H1 (cell line): ENCODE data around the gene PPP1R7. TPM values are rescaled to one million over a fixed set of nuclear protein-coding genes. Genes with fewer than 3 reads are reported as not detected.

Experiments
- CTCF ChIA-PET: fragments of 300-600 bp; sonication (Branson Sonifier 250); formaldehyde crosslinking; loops from one replicate; lab custom pipeline; 2021; ENCODE audit not compliant: partially characterized antibody; lab: Charles Lee
- POLR2A ChIA-PET: fragments of 300-600 bp; sonication (Branson Sonifier 250); formaldehyde crosslinking; loops from one replicate; lab custom pipeline; 2021; ENCODE audit warnings: inconsistent platforms; ENCODE audit not compliant: partially characterized antibody; lab: Charles Lee
- DNase-seq, 2 experiments: peaks; one replicate each; pipeline versions ENCODE4 v3.0.0 to v3.0.0-alpha.2; 2010 to 2022; ENCODE audit warnings: low spot score in 2 of 2, low read depth in 1 of 2, mixed read lengths in 1 of 2
- FAIRE-seq: peaks from 2 replicates; lab custom pipeline; 2011; peaks lifted over from hg19 to GRCh38; lab: Jason Lieb, UNC
- H2AFZ ChIP-seq: 2 replicates; pipeline ENCODE4 v1.8.1; 2012; ENCODE audit warnings: low read length, inconsistent platforms
- H2AK5ac ChIP-seq: 2 replicates; pipeline ENCODE4 v1.6.1; 2013; ENCODE audit warnings: low read depth, low read length
- H2BK120ac ChIP-seq: replicated peaks from 2 replicates; pipeline ENCODE3; 2013; ENCODE audit warnings: low read depth, low read length, inconsistent platforms
- H2BK12ac ChIP-seq: 2 replicates; pipeline ENCODE4 v1.6.1; 2013; ENCODE audit warnings: low read depth, low read length
- H2BK15ac ChIP-seq: 2 replicates; pipeline ENCODE4 v1.6.1; 2013; ENCODE audit warnings: low read length
- H2BK20ac ChIP-seq: 2 replicates; pipeline ENCODE4 v1.6.1; 2013; ENCODE audit warnings: low read length
- H2BK5ac ChIP-seq: 2 replicates; pipeline ENCODE4 v1.6.1; 2013; ENCODE audit warnings: low read depth, low read length
- H3K14ac ChIP-seq: 2 replicates; pipeline ENCODE4 v1.6.1; 2013; ENCODE audit warnings: inconsistent platforms; ENCODE audit not compliant: insufficient read length
- H3K18ac ChIP-seq: 2 replicates; pipeline ENCODE4 v1.6.1; 2013; ENCODE audit warnings: low read length; ENCODE audit errors: extremely low read depth
- H3K23ac ChIP-seq: 2 replicates; pipeline ENCODE4 v1.6.1; 2013; ENCODE audit warnings: inconsistent platforms; ENCODE audit not compliant: insufficient read length
- H3K23me2 ChIP-seq: 2 replicates; pipeline ENCODE4 v1.6.1; 2013; ENCODE audit warnings: low read depth, low read length
- H3K27ac ChIP-seq: 2 replicates; pipeline ENCODE4 v1.6.1; 2011; ENCODE audit warnings: low read depth, low read length, inconsistent platforms
- H3K27me3 ChIP-seq, 4 experiments: replicated peaks in 1 of 4; 1 replicate in 1 of 4; 2 replicates in 3 of 4; pipeline versions ENCODE4 v1.6.1 to v1.8.1; 2011 to 2013; ENCODE audit warnings: low read length in 3 of 4, mild to moderate bottlenecking in 3 of 4, inconsistent platforms in 2 of 4, mixed read lengths in 2 of 4, moderate library complexity in 1 of 4; ENCODE audit not compliant: control insufficient read depth in 3 of 4, insufficient read depth in 3 of 4; ENCODE audit errors: extremely low read depth in 1 of 4
- H3K36me3 ChIP-seq, 4 experiments: 2 replicates each; pipeline versions ENCODE4 v1.6.1 to v1.8.1; 2011 to 2013; ENCODE audit warnings: mild to moderate bottlenecking in 4 of 4, low read length in 3 of 4, moderate library complexity in 2 of 4, control low read depth in 1 of 4, inconsistent platforms in 1 of 4; ENCODE audit not compliant: insufficient read depth in 4 of 4, control insufficient read depth in 2 of 4
- H3K4ac ChIP-seq: replicated peaks from 2 replicates; pipeline ENCODE3; 2013; ENCODE audit warnings: low read length, low read depth, mixed read lengths, inconsistent platforms; ENCODE audit not compliant: insufficient read length
- H3K4me1 ChIP-seq, 4 experiments: replicated peaks in 1 of 4; 1 replicate in 1 of 4; 2 replicates in 3 of 4; pipeline versions ENCODE4 v1.6.1 to v1.8.1; 2011 to 2013; ENCODE audit warnings: low read length in 3 of 4, inconsistent platforms in 2 of 4, mixed read lengths in 1 of 4; ENCODE audit not compliant: insufficient read depth in 4 of 4, control insufficient read depth in 3 of 4
- H3K4me2 ChIP-seq, 2 experiments: 2 replicates each; pipeline versions ENCODE4 v1.6.1 to v1.8.1; 2011 to 2013; ENCODE audit warnings: low read depth in 2 of 2, low read length in 2 of 2, control low read depth in 1 of 2, inconsistent platforms in 1 of 2, mild to moderate bottlenecking in 1 of 2; ENCODE audit not compliant: insufficient read depth in 1 of 2
- H3K4me3 ChIP-seq, 4 experiments: fragments of 200-600, 300-600 bp in 1 of 4; sonication (generic), shearing (Covaris generic), sonication (Bioruptor Twin) in 1 of 4; 2 replicates each; pipeline versions ENCODE4 v1.5.1 to v1.8.1; 2011 to 2016; ENCODE audit warnings: low read length in 4 of 4, low read depth in 3 of 4, control low read depth in 2 of 4, inconsistent platforms in 2 of 4, mild to moderate bottlenecking in 2 of 4, mixed read lengths in 1 of 4, moderate library complexity in 1 of 4; ENCODE audit not compliant: insufficient read depth in 2 of 4; ENCODE audit errors: extremely low read depth in 1 of 4
- H3K56ac ChIP-seq: replicated peaks from 2 replicates; pipeline ENCODE3; 2013; ENCODE audit warnings: low read depth, mild to moderate bottlenecking, mixed read lengths, low read length, inconsistent platforms; ENCODE audit not compliant: insufficient read length
- H3K79me1 ChIP-seq: 2 replicates; pipeline ENCODE4 v1.6.1; 2013; ENCODE audit warnings: low read depth, low read length, control low read depth
- H3K79me2 ChIP-seq, 2 experiments: 2 replicates each; pipeline versions ENCODE4 v1.6.1 to v1.8.1; 2012 to 2013; ENCODE audit warnings: low read length in 2 of 2, mild to moderate bottlenecking in 2 of 2, inconsistent platforms in 1 of 2; ENCODE audit not compliant: insufficient read depth in 2 of 2, control insufficient read depth in 1 of 2
- H3K9ac ChIP-seq, 4 experiments: replicated peaks in 1 of 4; 1 replicate in 1 of 4; 2 replicates in 3 of 4; pipeline versions ENCODE4 v1.6.1 to v1.8.1; 2011 to 2013; ENCODE audit warnings: low read depth in 3 of 4, low read length in 3 of 4, control low read depth in 2 of 4, mild to moderate bottlenecking in 2 of 4, moderate library complexity in 2 of 4, inconsistent platforms in 1 of 4; ENCODE audit errors: extremely low read depth in 1 of 4
- H3K9me3 ChIP-seq, 2 experiments: 2 replicates each; pipeline versions ENCODE4 v1.6.1 to v1.8.1; 2012 to 2013; ENCODE audit warnings: mild to moderate bottlenecking in 2 of 2, moderate library complexity in 2 of 2, control low read depth in 1 of 2, inconsistent platforms in 1 of 2, low read depth in 1 of 2, low read length in 1 of 2, mixed read lengths in 1 of 2; ENCODE audit not compliant: insufficient read depth in 2 of 2
- H4K20me1 ChIP-seq, 2 experiments: replicated peaks in 1 of 2; 2 replicates each; pipeline versions ENCODE3 to v1.8.1; 2011 to 2013; ENCODE audit warnings: inconsistent platforms in 2 of 2, low read length in 2 of 2, mild to moderate bottlenecking in 1 of 2; ENCODE audit not compliant: insufficient read depth in 2 of 2, control insufficient read depth in 1 of 2
- H4K5ac ChIP-seq: 2 replicates; pipeline ENCODE4 v1.6.1; 2013; ENCODE audit warnings: low read length, low read depth, mixed read lengths, inconsistent platforms; ENCODE audit not compliant: insufficient read length
- H4K8ac ChIP-seq: 2 replicates; pipeline ENCODE4 v1.8.0; 2013; ENCODE audit warnings: mild to moderate bottlenecking, moderate library complexity, low read length, inconsistent platforms; ENCODE audit not compliant: insufficient read depth; ENCODE audit errors: extremely low read depth
- H4K91ac ChIP-seq: replicated peaks from 2 replicates; pipeline ENCODE3; 2013; ENCODE audit warnings: low read length, mixed read lengths, inconsistent platforms; ENCODE audit not compliant: insufficient read length
- CBX8 ChIP-seq: fragments of 300-800, 300-1000 bp; sonication (generic); IDR thresholded peaks from 2 replicates; pipeline ENCODE4 v1.7.1; 2016; ENCODE audit warnings: low read depth, low read length, borderline replicate concordance
- CEBPB ChIP-seq: IDR thresholded peaks from 2 replicates; pipeline ENCODE4 v1.6.1; 2012; ENCODE audit warnings: low read depth, low read length
- CHD2 ChIP-seq: IDR thresholded peaks from 2 replicates; pipeline ENCODE4 v1.6.1; 2012; ENCODE audit warnings: low read length, improper control_type of control experiment
- EGR1 ChIP-seq: IDR thresholded peaks from 2 replicates; pipeline ENCODE4 v1.6.1; 2011; ENCODE audit warnings: low read depth, low read length, borderline replicate concordance
- EP300 ChIP-seq, 2 experiments: IDR thresholded peaks; 1 replicate in 1 of 2; 2 replicates in 1 of 2; pipeline ENCODE4 v1.6.1; 2011 to 2012; ENCODE audit warnings: low read depth in 2 of 2, low read length in 2 of 2, mild to moderate bottlenecking in 2 of 2, borderline replicate concordance in 1 of 2, inconsistent platforms in 1 of 2, moderate library complexity in 1 of 2
- GTF2F1 ChIP-seq: IDR thresholded peaks from 2 replicates; pipeline ENCODE4 v1.6.1; 2012; ENCODE audit warnings: low read depth, low read length, improper control_type of control experiment, borderline replicate concordance
- HDAC2 ChIP-seq, 2 experiments: fragments of 300-600 bp in 1 of 2; sonication (generic) in 1 of 2; IDR thresholded peaks; 2 replicates each; pipeline ENCODE4 v1.6.1; 2011 to 2012; ENCODE audit warnings: low read depth in 2 of 2, low read length in 2 of 2, mild to moderate bottlenecking in 2 of 2, moderate library complexity in 2 of 2, borderline replicate concordance in 1 of 2, inconsistent platforms in 1 of 2
- MAFK ChIP-seq: IDR thresholded peaks from 2 replicates; pipeline ENCODE4 v1.6.1; 2012; ENCODE audit warnings: low read depth, mild to moderate bottlenecking, improper control_type of control experiment, low read length
- NANOG ChIP-seq: IDR thresholded peaks from 2 replicates; pipeline ENCODE4 v1.6.1; 2011; ENCODE audit warnings: low read length, low read depth, mild to moderate bottlenecking, inconsistent platforms; ENCODE audit not compliant: insufficient read depth, poor library complexity, severe bottlenecking
- POU5F1 ChIP-seq: IDR thresholded peaks from 2 replicates; pipeline ENCODE4 v1.6.1; 2011; ENCODE audit warnings: low read depth, mild to moderate bottlenecking, low read length, moderate library complexity
- SAP30 ChIP-seq: fragments of 300-600 bp; sonication (generic); IDR thresholded peaks from 2 replicates; pipeline ENCODE4 v1.7.1; 2012; ENCODE audit warnings: low read length, moderate library complexity, mild to moderate bottlenecking, inconsistent platforms; ENCODE audit not compliant: insufficient read depth, insufficient replicate concordance
- SRF ChIP-seq: IDR thresholded peaks from 2 replicates; pipeline ENCODE4 v1.6.1; 2011; ENCODE audit warnings: mild to moderate bottlenecking, low read depth, low read length, moderate library complexity
- TCF12 ChIP-seq: IDR thresholded peaks from 2 replicates; pipeline ENCODE4 v1.6.1; 2011; ENCODE audit warnings: low read depth, mild to moderate bottlenecking, low read length
- WGBS, 2 experiments: shearing (Covaris generic) in 1 of 2; methylation state at CpG; one replicate each; pipeline versions ENCODE4 v1.1.6 to v1.1.7; 2013 to 2015; ENCODE audit warnings: low lambda C conversion rate in 2 of 2, mixed read lengths in 2 of 2, inconsistent platforms in 1 of 2, low coverage in 1 of 2, missing lambda C conversion rate in 1 of 2; ENCODE audit not compliant: insufficient replicate concordance in 2 of 2, insufficient coverage in 1 of 2, insufficient read length in 1 of 2; ENCODE audit errors: extremely low coverage in 1 of 2, missing lambda C conversion rate in 1 of 2; 5-methylcytosine and 5-hydroxymethylcytosine counted together
- polyA plus RNA-seq, 7 experiments: library from polyadenylated mRNA; depleted of rRNA in 3 of 7; stranded (reverse) in 5 of 7; unstranded in 2 of 7; fragments of >200 nt in 5 of 7; fragments of 200-250 nt in 2 of 7; gene quantifications; 1 replicate in 5 of 7; 2 replicates in 1 of 7; 4 replicates in 1 of 7; pipeline versions ENCODE4 v1.2.1 to v1.2.3, GENCODE V29; 2011 to 2013; ENCODE audit warnings: missing spikeins in 2 of 7, mixed read lengths in 2 of 7
- total RNA-seq: library from RNA; stranded (reverse); fragmentation: NEBNext Ultra II Directional; extraction: Animal tissue kit (Norgen Biotek cat#: 25700); gene quantifications from 2 replicates; pipeline ENCODE4 v1.2.1, GENCODE V29; 2021
- TF ChIP-seq, protein P1 (sequence below): IDR thresholded peaks from 2 replicates; pipeline ENCODE4 v1.6.1; 2011; ENCODE audit warnings: low read depth, mild to moderate bottlenecking, low read length; ENCODE audit not compliant: insufficient read depth

The PPP1R7 gene
- total and polyA plus RNA-seq, 2 of the 8 experiments (the other 6 are each of a cell fraction or from before 2014, with no cell fraction given) = 22.2 to 64.0 TPM

GRCh38 chr2:241179899-241180298 lies 29.6 kb downstream of the PPP1R7 start:
- peaks cover 0 to 3% of the 10 kb centered on the region in 2 experiments for H4K20me1 ChIP-seq
- H2BK120ac ChIP-seq = no peak overlapping the region
- H2BK12ac ChIP-seq = no peak overlapping the region
- H3K79me1 ChIP-seq = no peaks in the 10 kb centered on the region
- no peak overlapping the region for H2BK15ac ChIP-seq
- H4K91ac ChIP-seq = no peak overlapping the region
- FAIRE-seq (no peak), DNase-seq (no peak)
- WGBS, 2 experiments = 83% methylated on average over 4 of the region's 4 CpGs; no CpG with 5 or more reads in 1 of the 2 experiments
- no peaks in the 10 kb centered on the region for H3K79me2 ChIP-seq
- no peak overlapping the region for H3K4ac ChIP-seq
- no peak overlapping the region for H4K8ac ChIP-seq
- H3K27me3 ChIP-seq = no peaks in the 10 kb centered on the region
- no peak overlapping the region for H3K9ac ChIP-seq
- H3K9me3 ChIP-seq = no peaks in the 10 kb centered on the region
- no peaks in the 10 kb centered on the region for H3K23me2 ChIP-seq
- no peak overlapping the region for H2AK5ac ChIP-seq
- no peaks in the 10 kb centered on the region for H3K4me1 ChIP-seq
- H2BK20ac ChIP-seq = no peak overlapping the region
- no peak overlapping the region for H3K56ac ChIP-seq
- no peak overlapping the region for H3K27ac ChIP-seq
- no peak overlapping the region for H4K5ac ChIP-seq
- no peak overlapping the region for H3K23ac ChIP-seq
- H3K36me3 ChIP-seq = no peaks in the 10 kb centered on the region
- ChIA-PET CTCF (interaction anchor here (0.6 to 2.5 kb wide), 7 partner anchors 10 to 703 kb away, joined by 3 to 15 read pairs (median 3); partner anchors contain the start of genes PASK and PPP1R7), POLR2A (no interaction called here)
- H3K14ac ChIP-seq = no peak overlapping the region
- no peak overlapping the region for H3K18ac ChIP-seq
- no peak overlapping the region for H3K4me2 ChIP-seq
- H2BK5ac ChIP-seq = no peak overlapping the region
- H2AFZ ChIP-seq = no peak overlapping the region
- no peak overlapping the region for H3K4me3 ChIP-seq
- TF ChIP-seq EGR1 = no peak
- no peak for TF ChIP-seq SAP30
- no peak for TF ChIP-seq CBX8
- no peak for TF ChIP-seq SRF
- TF ChIP-seq MAFK = no peak
- no peak for TF ChIP-seq EP300 (IDR thresholded peaks at IDR 0.05; ENCODE audit: borderline replicate concordance in 1 of 2, low read depth in 2 of 2, low read length in 2 of 2)
- TF ChIP-seq GTF2F1 = no peak
- TF ChIP-seq, protein P1, sequence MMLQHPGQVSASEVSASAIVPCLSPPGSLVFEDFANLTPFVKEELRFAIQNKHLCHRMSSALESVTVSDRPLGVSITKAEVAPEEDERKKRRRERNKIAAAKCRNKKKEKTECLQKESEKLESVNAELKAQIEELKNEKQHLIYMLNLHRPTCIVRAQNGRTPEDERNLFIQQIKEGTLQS = no peak
- no peak for TF ChIP-seq CEBPB
- no peak for TF ChIP-seq CHD2
- TF ChIP-seq POU5F1 = no peak
- TF ChIP-seq TCF12 = no peak
- TF ChIP-seq NANOG = no peak
- no peak for TF ChIP-seq HDAC2 (IDR thresholded peaks at IDR 0.05; ENCODE audit: borderline replicate concordance in 1 of 2, low read depth in 2 of 2, low read length in 2 of 2)
